B cell (primary cell): ENCODE data around the gene PMAIP1.

Source experiments
- CTCF ChIP-seq: fragments of 200-600 bp; IDR thresholded peaks from one replicate; pipeline ENCODE4 v1.8.0; 2022; ENCODE audit warnings: antibody characterized with exemption, mild to moderate bottlenecking
- EZH2 ChIP-seq: IDR thresholded peaks from 2 replicates; pipeline ENCODE4 v1.6.1; 2012; ENCODE audit warnings: borderline replicate concordance, low read depth, mild to moderate bottlenecking, moderate library complexity, low read length; ENCODE audit not compliant: insufficient read depth, poor library complexity, severe bottlenecking

DNA sequence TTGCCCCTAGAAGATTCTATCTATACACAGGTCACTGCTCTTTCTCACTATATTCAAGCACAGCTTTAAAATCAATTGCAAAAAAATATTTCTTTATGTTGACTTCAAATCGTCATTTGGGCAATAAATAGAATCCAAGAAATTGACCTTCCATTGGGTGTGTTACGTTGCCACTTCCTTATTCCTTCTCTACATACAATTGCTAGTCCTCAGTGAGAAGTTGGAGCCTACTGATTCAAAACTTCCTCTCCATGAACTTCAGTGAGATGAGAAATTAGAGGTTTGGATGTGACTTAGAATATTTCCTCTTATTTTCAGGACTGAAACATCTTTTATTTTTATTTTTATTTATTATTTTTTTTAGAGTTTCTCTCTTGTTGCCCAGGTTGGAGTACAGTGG lies 40.3 kb downstream of the PMAIP1 start:
- no peak for TF ChIP-seq CTCF
- TF ChIP-seq EZH2 = no peak
